BLaER1 treated with 17β-estradiol and CSF1 and Interleukin-3, amounts not matched to agents 10 nM and 100 nM (cell line): ENCODE data around the gene PHAX.
A peak's percentile ranks its signal among the peaks of the same experiment; 100 is the strongest.

Experiments
- H3K27ac ChIP-seq, 11 experiments: shearing (Covaris generic); formaldehyde crosslinking; 2 replicates each; pipeline ENCODE4 v1.8.1; 2022
- H3K27me3 ChIP-seq, 11 experiments: shearing (Covaris generic); formaldehyde crosslinking; 2 replicates each; pipeline ENCODE4 v1.8.1; 2022
- H3K36me3 ChIP-seq, 11 experiments: shearing (Covaris generic); formaldehyde crosslinking; 2 replicates each; pipeline ENCODE4 v1.8.1; 2022
- H3K4me1 ChIP-seq, 10 experiments: shearing (Covaris generic); formaldehyde crosslinking; 2 replicates each; pipeline ENCODE4 v1.8.1; 2022
- H3K4me2 ChIP-seq, 11 experiments: shearing (Covaris generic); formaldehyde crosslinking; 2 replicates each; pipeline ENCODE4 v1.8.1; 2022
- H3K4me3 ChIP-seq, 10 experiments: shearing (Covaris generic); formaldehyde crosslinking; 2 replicates each; pipeline ENCODE4 v1.8.1; 2022
- H3K9ac ChIP-seq, 11 experiments: shearing (Covaris generic); formaldehyde crosslinking; 2 replicates each; pipeline ENCODE4 v1.8.1; 2022
- H3K9me3 ChIP-seq, 11 experiments: shearing (Covaris generic); formaldehyde crosslinking; replicated peaks in 1 of 11; 2 replicates each; pipeline ENCODE4 v1.8.1; 2022
- H4K20me1 ChIP-seq, 11 experiments: shearing (Covaris generic); formaldehyde crosslinking; 2 replicates each; pipeline ENCODE4 v1.8.1; 2022
- Cebpa-rat ChIP-seq, 11 experiments: shearing (Covaris generic); IDR thresholded peaks; 2 replicates each; pipeline ENCODE4 v1.8.1; 2022

The PHAX gene

GRCh38 chr5:126579716-126580115, 21.0 kb upstream of the PHAX start:
- Histone ChIP-seq H3K4me1 (no peaks in the 10 kb centered on the region), H3K4me2 (no peak overlapping the region), H3K9me3 (no peaks in the 10 kb centered on the region), H3K9ac (no peak overlapping the region), H3K36me3 (peaks cover 0 to 29% (median 0%) of the 10 kb centered on the region in 11 experiments; a peak in 5 of 22 replicates), H3K27ac (no peak overlapping the region), H3K27me3 (no peaks in the 10 kb centered on the region), H3K4me3 (no peak overlapping the region), H4K20me1 (no peaks in the 10 kb centered on the region)
- no peak for TF ChIP-seq Cebpa-rat (IDR thresholded peaks at IDR 0.05)

- no peak overlapping the region for H3K9ac ChIP-seq
- no peaks in the 10 kb centered on the region for H3K9me3 ChIP-seq
- H3K4me1 ChIP-seq: no peaks in the 10 kb centered on the region
- H3K4me2 ChIP-seq: no peak overlapping the region
- H4K20me1 ChIP-seq: no peaks in the 10 kb centered on the region
- peaks cover 0 to 11% (median 0%) of the 10 kb centered on the region in 11 experiments; a peak in 5 of 22 replicates for H3K36me3 ChIP-seq
- H3K27me3 ChIP-seq: no peaks in the 10 kb centered on the region
- no peak for TF ChIP-seq Cebpa-rat (IDR thresholded peaks at IDR 0.05)
- no peak overlapping the region for H3K27ac ChIP-seq
- H3K4me3 ChIP-seq: no peak overlapping the region
These were observed 17.0 kb upstream of the PHAX start for GRCh38 chr5:126583761-126584160.

GRCh38 chr5:126587551-126588390, 13.0 kb upstream of the PHAX start:
- no peak overlapping the region for H3K4me2 ChIP-seq
- no peaks in the 10 kb centered on the region for H4K20me1 ChIP-seq
- no peak overlapping the region for H3K9ac ChIP-seq
- no peak overlapping the region for H3K27ac ChIP-seq
- no peak for TF ChIP-seq Cebpa-rat (IDR thresholded peaks at IDR 0.05)
- H3K9me3 ChIP-seq: peaks cover 12 to 21% (median 17%) of the 10 kb centered on the region in 11 experiments
- peaks cover 0 to 3% (median 0%) of the 10 kb centered on the region in 11 experiments; a peak in 1 of 22 replicates for H3K27me3 ChIP-seq
- H3K36me3 ChIP-seq: peaks cover 0 to 18% (median 13%) of the 10 kb centered on the region in 11 experiments; a peak in 14 of 22 replicates
- no peak overlapping the region for H3K4me3 ChIP-seq
- 0 out of 20 replicates have a peak, but pooled peaks cover 0 to under 1% (median 0%) of the 10 kb centered on the region in 10 experiments for H3K4me1 ChIP-seq

DNA sequence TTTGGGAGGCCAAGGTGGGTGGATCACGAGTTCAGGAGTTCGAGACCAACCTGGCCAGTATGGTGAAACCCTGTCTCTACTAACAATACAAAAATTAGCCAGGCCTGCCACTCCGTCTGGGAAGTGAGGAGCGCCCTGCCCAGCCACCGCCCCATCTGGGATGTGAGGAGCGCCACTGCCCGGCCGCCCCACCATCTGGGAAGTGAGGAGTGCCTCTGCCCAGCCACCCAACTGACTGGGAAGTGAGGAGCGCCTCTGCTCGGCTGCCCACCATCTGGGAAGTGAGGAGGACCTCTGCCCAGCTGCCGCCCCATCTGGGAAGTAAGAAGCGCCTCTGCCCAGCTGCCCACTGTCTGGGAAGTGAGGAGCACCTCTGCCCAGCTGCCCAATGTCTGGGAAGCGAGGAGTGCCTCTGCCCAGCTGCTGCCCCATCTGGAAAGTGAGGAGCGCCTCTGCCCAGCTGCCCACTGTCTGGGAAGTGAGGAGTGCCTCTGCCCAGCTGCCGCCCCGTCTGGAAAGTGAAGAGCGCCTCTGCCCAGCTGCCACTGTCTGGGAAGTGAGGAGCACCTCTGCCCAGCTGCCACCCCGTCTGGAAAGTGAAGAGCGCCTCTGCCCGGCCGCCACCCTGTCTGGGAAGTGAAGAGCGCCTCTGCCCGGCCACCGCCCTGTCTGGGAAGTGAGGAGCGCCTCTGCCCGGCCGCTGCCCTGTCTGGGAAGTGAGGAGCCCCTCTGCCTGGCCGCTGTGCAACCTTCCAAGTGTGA, 11.0 kb upstream of the PHAX start:
- TF ChIP-seq Cebpa-rat (IDR thresholded peaks at IDR 0.05): no peak
- H3K9ac ChIP-seq: no peak overlapping the region
- H3K4me3 ChIP-seq: no peak overlapping the region
- peaks cover 0 to 15% (median 10%) of the 10 kb centered on the region in 10 experiments; a peak in 7 of 20 replicates for H3K4me1 ChIP-seq
- H3K27ac ChIP-seq: no peak overlapping the region
- H3K27me3 ChIP-seq: peaks cover 9 to 23% (median 13%) of the 10 kb centered on the region in 11 experiments
- H3K9me3 ChIP-seq: peaks cover 12 to 21% (median 17%) of the 10 kb centered on the region in 11 experiments
- peaks cover 0 to 18% (median 13%) of the 10 kb centered on the region in 11 experiments; a peak in 14 of 22 replicates for H3K36me3 ChIP-seq
- H4K20me1 ChIP-seq: no peaks in the 10 kb centered on the region
- H3K4me2 ChIP-seq: no peak overlapping the region

GRCh38 chr5:126591549-126591948, 9.2 kb upstream of the PHAX start:
- Histone ChIP-seq H3K9ac (no peak overlapping the region), H4K20me1 (no peaks in the 10 kb centered on the region), H3K27me3 (peaks cover 21 to 37% (median 30%) of the 10 kb centered on the region in 11 experiments), H3K4me3 (no peak overlapping the region), H3K27ac (no peak overlapping the region), H3K4me2 (no peak overlapping the region), H3K36me3 (peaks cover 0 to 18% (median 13%) of the 10 kb centered on the region in 11 experiments; a peak in 14 of 22 replicates), H3K9me3 (peaks cover 12 to 33% (median 19%) of the 10 kb centered on the region in 11 experiments), H3K4me1 (peaks cover 0 to 18% (median 11%) of the 10 kb centered on the region in 10 experiments; a peak in 10 of 20 replicates)
- no peak for TF ChIP-seq Cebpa-rat (IDR thresholded peaks at IDR 0.05)

DNA sequence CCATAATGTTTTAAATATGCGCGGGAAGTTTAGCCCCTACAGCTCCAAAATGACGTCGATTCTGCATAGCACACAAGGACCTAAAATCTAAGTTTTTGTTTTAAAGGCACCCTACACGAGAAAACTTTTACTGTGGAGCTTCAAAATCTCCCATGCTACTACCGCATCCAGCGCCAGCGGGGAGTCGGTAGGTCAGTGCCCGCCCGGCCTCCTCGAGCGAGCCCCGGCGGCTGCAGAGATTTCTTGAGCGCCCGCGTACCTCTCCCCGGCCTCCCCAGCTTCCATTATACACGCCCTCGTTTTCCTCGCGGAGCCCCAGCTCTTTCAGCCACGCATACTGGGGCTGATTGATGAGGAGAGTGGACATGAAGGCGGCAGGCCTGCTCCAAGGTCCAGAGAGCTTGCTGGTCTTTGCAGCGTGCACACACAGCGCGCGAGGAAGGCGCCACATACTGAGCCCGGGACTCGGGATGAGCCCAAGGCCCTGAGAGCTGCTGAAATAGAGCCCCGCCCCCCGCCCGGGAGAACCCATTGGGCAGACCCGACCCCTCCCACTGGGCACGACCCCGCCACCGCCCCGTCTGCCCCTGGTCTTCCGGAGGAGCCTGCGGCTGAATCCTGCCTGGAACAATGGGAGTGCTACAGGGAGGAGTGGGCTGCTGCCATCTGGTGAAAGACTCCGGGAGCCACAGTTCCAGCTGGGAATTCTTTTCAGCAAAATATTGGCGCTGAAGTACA, 5.8 kb upstream of the PHAX start, which contains the start of gene ALDH7A1:
ALDH7A1 (minus strand) TSS at position 472 of the 738 bp plus-strand sequence; CDS start at position 451, 21 bp downstream.
- H3K36me3 ChIP-seq: peaks cover 0 to 12% (median 8%) of the 10 kb centered on the region in 11 experiments; a peak in 13 of 22 replicates
- H3K4me1 ChIP-seq: peaks cover 5 to 26% (median 14%) of the 10 kb centered on the region in 10 experiments; a peak in 13 of 20 replicates
- peaks cover 21 to 37% (median 30%) of the 10 kb centered on the region in 11 experiments for H3K27me3 ChIP-seq
- H3K4me3 ChIP-seq: peak within 1 kb of the TSS; percentile 53 to 72 (median 64)
- H3K27ac ChIP-seq: peak within 1 kb of the TSS in 9 of 11 experiments; percentile 4 to 60 (median 44); a peak in 13 of 22 replicates
- H3K9me3 ChIP-seq: peaks cover 2 to 23% (median 12%) of the 10 kb centered on the region in 11 experiments
- H3K9ac ChIP-seq: peak within 1 kb of the TSS; percentile 44 to 76 (median 68)
- peak within 1 kb of the TSS; percentile 64 to 86 (median 74) for H3K4me2 ChIP-seq
- no peak for TF ChIP-seq Cebpa-rat (IDR thresholded peaks at IDR 0.05)
- H4K20me1 ChIP-seq: no peaks in the 10 kb centered on the region

DNA sequence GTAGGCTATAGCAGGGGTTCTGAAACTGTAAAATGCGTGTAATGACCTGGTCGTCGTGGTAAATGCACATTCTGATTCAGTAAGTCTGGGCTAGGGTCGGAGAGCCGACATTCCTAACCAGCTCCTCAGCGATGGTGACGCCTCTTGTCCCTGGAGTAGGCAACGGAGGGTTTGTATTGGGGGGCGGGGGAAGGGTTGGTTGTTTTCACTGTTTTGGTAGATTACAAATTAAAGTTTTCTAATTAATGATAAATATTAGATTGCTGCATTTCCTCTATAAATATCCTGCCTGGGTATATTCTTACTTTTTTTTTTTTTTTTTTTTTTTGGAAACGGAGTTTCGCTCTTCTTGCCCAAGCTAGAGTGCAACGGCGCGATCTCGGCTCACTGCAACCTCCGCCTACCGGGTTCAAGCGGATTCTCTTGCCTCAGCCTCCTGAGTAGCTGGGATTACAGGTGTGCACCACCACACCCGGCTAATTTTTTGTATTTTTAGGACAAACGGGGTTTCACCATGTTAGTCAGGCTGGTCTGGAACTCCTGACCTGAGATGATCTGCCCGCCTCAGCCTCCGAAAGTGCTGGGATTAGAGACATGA, 5.2 kb upstream of the PHAX start:
- Histone ChIP-seq H4K20me1 (no peaks in the 10 kb centered on the region), H3K4me3 (peak overlapping the region; percentile 53 to 72 (median 64)), H3K4me2 (peak overlapping the region; percentile 64 to 86 (median 74)), H3K36me3 (peaks cover 0 to 6% (median 1%) of the 10 kb centered on the region in 11 experiments; a peak in 9 of 22 replicates), H3K9me3 (peaks cover 0 to 22% (median 10%) of the 10 kb centered on the region in 11 experiments; a peak in 14 of 22 replicates), H3K9ac (peak overlapping the region; percentile 44 to 76 (median 68); a peak in 14 of 22 replicates), H3K27me3 (peaks cover 21 to 37% (median 30%) of the 10 kb centered on the region in 11 experiments), H3K4me1 (peaks cover 5 to 32% (median 14%) of the 10 kb centered on the region in 10 experiments; a peak in 13 of 20 replicates), H3K27ac (peak overlapping the region in 1 of 11 experiments; percentile 26; a peak in 1 of 22 replicates)
- TF ChIP-seq Cebpa-rat (IDR thresholded peaks at IDR 0.05): no peak
